Subcutaneous abdominal adipose tissue (tissue), 5 donors: ENCODE data around the gene AKAP13.
"Not testable (repeated sequence)": the region's sequence is repeated elsewhere in the genome, so short reads cannot be mapped to it uniquely, and the experiment has no call there.

Experiments used
- H3K27ac ChIP-seq: one replicate; pipeline ENCODE4 v1.7.0; 2013; ENCODE audit warnings: low read depth, mild to moderate bottlenecking, inconsistent platforms, low read length, moderate library complexity
- H3K27me3 ChIP-seq, 5 donors: one replicate each; pipeline ENCODE4 v1.7.0; 2013; ENCODE audit warnings: low read length in 5 of 5, inconsistent platforms in 1 of 5; ENCODE audit not compliant: control insufficient read depth in 5 of 5, insufficient read depth in 4 of 5
- H3K36me3 ChIP-seq, 5 donors: one replicate each; pipeline ENCODE4 v1.7.0; 2013; ENCODE audit warnings: low read length in 5 of 5; ENCODE audit not compliant: control insufficient read depth in 5 of 5, insufficient read depth in 5 of 5
- H3K4me1 ChIP-seq, 5 donors: one replicate each; pipeline ENCODE4 v1.7.0; 2013; ENCODE audit warnings: low read length in 5 of 5, mild to moderate bottlenecking in 3 of 5, moderate library complexity in 1 of 5; ENCODE audit not compliant: control insufficient read depth in 5 of 5, insufficient read depth in 5 of 5
- H3K4me3 ChIP-seq, 5 donors: one replicate each; pipeline ENCODE4 v1.7.0; 2013; ENCODE audit warnings: low read length in 5 of 5, low read depth in 1 of 5
- H3K9ac ChIP-seq, 5 donors: one replicate each; pipeline ENCODE4 v1.7.0; 2013; ENCODE audit warnings: low read length in 5 of 5, mild to moderate bottlenecking in 4 of 5, moderate library complexity in 3 of 5
- H3K9me3 ChIP-seq, 5 donors: one replicate each; pipeline ENCODE4 v1.7.0; 2013; ENCODE audit warnings: low read length in 5 of 5; ENCODE audit not compliant: control insufficient read depth in 5 of 5
- donor health status: healthy.
- donor health status: healthy.
- donor health status: healthy.
- donor health status: healthy.
- donor health status: healthy.

AKAP13 gene

GRCh38 chr15:85527895-85528294 is 147.5 kb downstream of the AKAP13 start:
- Histone ChIP-seq H3K4me1 (peaks cover 0 to 20% (median 14%) of the 10 kb centered on the region in 5 donors), H3K9me3 (no peaks in the 10 kb centered on the region), H3K36me3 (no peaks in the 10 kb centered on the region), H3K4me3 (peak overlapping the region in 1 of 5 donors; percentile 29), H3K27me3 (no peaks in the 10 kb centered on the region), H3K9ac (no peak overlapping the region), H3K27ac (no peak overlapping the region)

DNA sequence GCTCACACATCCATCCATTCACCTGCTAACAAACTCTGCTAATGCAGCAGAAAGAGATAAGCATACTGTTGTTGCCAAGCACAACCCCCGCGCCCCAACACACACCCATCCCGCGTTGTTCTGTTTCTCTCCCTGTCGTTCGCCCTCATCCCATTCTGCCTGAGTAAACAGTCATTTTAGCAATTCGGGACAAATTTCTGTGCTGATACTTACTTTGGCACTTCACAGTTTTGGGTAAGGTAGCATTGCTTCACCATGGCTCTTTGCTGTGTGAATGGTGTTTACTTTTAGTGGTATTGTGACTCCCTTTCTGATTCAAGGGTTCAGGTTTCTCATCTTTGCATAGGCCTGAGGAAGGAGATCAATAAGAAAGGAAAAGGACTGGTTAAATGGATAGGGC is 149.7 kb downstream of the AKAP13 start:
- Histone ChIP-seq H3K9ac (no peak overlapping the region), H3K27me3 (no peaks in the 10 kb centered on the region), H3K4me1 (peaks cover 0 to 20% (median 17%) of the 10 kb centered on the region in 5 donors), H3K9me3 (no peaks in the 10 kb centered on the region), H3K4me3 (no peak overlapping the region), H3K36me3 (peaks cover 0 to 9% (median 4%) of the 10 kb centered on the region in 5 donors), H3K27ac (no peak overlapping the region)

GRCh38 chr15:85531083-85531482 is 150.7 kb downstream of the AKAP13 start:
- Histone ChIP-seq H3K9me3 (no peaks in the 10 kb centered on the region), H3K4me1 (peaks cover 0 to 23% (median 18%) of the 10 kb centered on the region in 5 donors), H3K27me3 (no peaks in the 10 kb centered on the region), H3K36me3 (peaks cover 0 to 9% (median 4%) of the 10 kb centered on the region in 5 donors), H3K4me3 (no peak overlapping the region), H3K27ac (no peak overlapping the region), H3K9ac (no peak overlapping the region)

- Histone ChIP-seq H3K4me1 (peaks cover 0 to 17% (median 13%) of the 10 kb centered on the region in 5 donors), H3K9ac (no peak overlapping the region), H3K36me3 (peaks cover 0 to 9% (median 4%) of the 10 kb centered on the region in 5 donors), H3K27ac (no peak overlapping the region), H3K4me3 (no peak overlapping the region), H3K27me3 (no peaks in the 10 kb centered on the region), H3K9me3 (no peaks in the 10 kb centered on the region)
These were observed 152.3 kb downstream of the AKAP13 start for GRCh38 chr15:85532689-85533088.

DNA sequence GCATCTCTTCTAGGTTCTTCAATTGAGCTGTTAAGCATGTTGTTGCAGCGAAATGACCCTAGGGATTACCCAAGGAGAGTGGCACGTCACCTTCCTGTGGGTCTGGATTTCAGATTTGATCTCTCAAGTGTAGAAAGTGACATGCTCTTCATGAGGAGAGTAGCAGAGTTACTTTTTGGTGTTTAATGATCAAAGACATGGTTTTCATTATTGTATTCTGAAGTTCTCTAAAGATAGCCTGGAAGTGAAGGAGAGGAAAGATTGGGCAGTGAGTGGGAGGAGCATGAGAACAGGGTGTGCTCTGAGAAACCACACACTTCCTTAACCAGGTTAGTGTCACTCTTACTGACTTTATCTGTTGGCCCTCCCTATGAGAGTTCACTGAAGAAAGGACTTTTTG is 153.6 kb downstream of the AKAP13 start:
- Histone ChIP-seq H3K36me3 (peaks cover 0 to 9% (median 4%) of the 10 kb centered on the region in 5 donors), H3K27ac (no peak overlapping the region), H3K4me3 (no peak overlapping the region), H3K9ac (no peak overlapping the region), H3K4me1 (peaks cover 0 to 6% (median 0%) of the 10 kb centered on the region in 5 donors), H3K9me3 (no peaks in the 10 kb centered on the region), H3K27me3 (no peaks in the 10 kb centered on the region)

- H3K9ac ChIP-seq, H3K4me3 ChIP-seq, H3K4me1 ChIP-seq, H3K9me3 ChIP-seq, H3K27ac ChIP-seq, H3K27me3 ChIP-seq, H3K36me3 ChIP-seq: not testable (repeated sequence)
These were observed 155.3 kb downstream of the AKAP13 start for GRCh38 chr15:85535533-85536330.

GRCh38 chr15:85536341-85536740 is 155.9 kb downstream of the AKAP13 start:
- Histone ChIP-seq H3K27me3 (no peaks in the 10 kb centered on the region), H3K9ac (no peak overlapping the region), H3K9me3 (no peaks in the 10 kb centered on the region), H3K4me1 (peaks cover 0 to 6% (median 4%) of the 10 kb centered on the region in 5 donors), H3K36me3 (peaks cover 0 to 9% (median 4%) of the 10 kb centered on the region in 5 donors), H3K4me3 (no peak overlapping the region), H3K27ac (no peak overlapping the region)

DNA sequence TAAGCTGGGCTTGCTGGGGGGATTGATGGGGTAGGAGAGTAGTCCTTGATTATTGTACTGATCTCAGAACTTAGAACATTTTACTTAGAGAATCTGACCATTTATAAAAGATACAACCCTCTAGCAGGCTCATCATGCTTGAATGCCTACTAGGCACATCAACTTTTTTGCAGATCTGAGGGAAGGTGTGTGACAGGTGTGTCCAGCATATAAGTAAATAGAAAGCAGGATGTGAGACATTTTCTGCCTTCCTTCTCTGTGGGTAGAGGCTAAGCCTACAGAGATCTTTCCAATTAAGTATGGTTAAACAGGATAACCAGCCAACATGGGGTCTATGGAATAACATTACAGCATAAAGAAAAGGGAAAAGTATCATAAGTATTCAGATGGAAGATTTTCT is 159.1 kb downstream of the AKAP13 start:
- no peak overlapping the region for H3K9ac ChIP-seq
- H3K36me3 ChIP-seq = no peaks in the 10 kb centered on the region
- no peaks in the 10 kb centered on the region for H3K9me3 ChIP-seq
- no peak overlapping the region for H3K4me3 ChIP-seq
- H3K4me1 ChIP-seq = peaks cover 0 to 25% (median 13%) of the 10 kb centered on the region in 5 donors
- no peak overlapping the region for H3K27ac ChIP-seq
- no peaks in the 10 kb centered on the region for H3K27me3 ChIP-seq

- no peaks in the 10 kb centered on the region for H3K9me3 ChIP-seq
- no peaks in the 10 kb centered on the region for H3K36me3 ChIP-seq
- no peaks in the 10 kb centered on the region for H3K27me3 ChIP-seq
- no peak overlapping the region for H3K27ac ChIP-seq
- H3K4me3 ChIP-seq = no peak overlapping the region
- H3K9ac ChIP-seq = no peak overlapping the region
- H3K4me1 ChIP-seq = peaks cover 0 to 33% (median 20%) of the 10 kb centered on the region in 5 donors
These were observed 159.8 kb downstream of the AKAP13 start for GRCh38 chr15:85540085-85540797.

DNA sequence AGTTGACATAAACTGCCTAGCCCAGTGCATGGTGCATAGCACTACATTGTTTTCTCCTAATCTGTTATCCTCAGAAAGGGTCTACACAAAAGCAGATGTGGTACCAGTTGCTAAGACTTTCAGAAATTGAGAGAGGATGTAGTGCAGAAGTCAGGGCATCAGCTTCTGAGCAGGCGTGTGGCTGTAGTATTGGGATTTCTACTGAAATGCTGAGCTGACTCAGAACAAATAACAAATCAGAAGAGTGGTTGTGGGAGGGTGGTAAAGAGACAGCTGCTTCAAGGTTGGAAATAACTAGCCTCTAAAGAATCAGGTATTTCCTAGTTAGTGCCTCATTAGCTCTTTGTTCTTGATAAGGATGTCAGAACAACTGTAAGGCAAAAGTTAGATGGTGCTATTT is 161.3 kb downstream of the AKAP13 start:
- peaks cover 0 to 33% (median 27%) of the 10 kb centered on the region in 5 donors for H3K4me1 ChIP-seq
- no peak overlapping the region for H3K9ac ChIP-seq
- H3K9me3 ChIP-seq = no peaks in the 10 kb centered on the region
- no peak overlapping the region for H3K27ac ChIP-seq
- H3K4me3 ChIP-seq = no peak overlapping the region
- H3K27me3 ChIP-seq = no peaks in the 10 kb centered on the region
- no peaks in the 10 kb centered on the region for H3K36me3 ChIP-seq
